DLD1 (cell line): ENCODE data around the gene MIEF1.
"Not testable (repeated sequence)": the region's sequence is repeated elsewhere in the genome, so short reads cannot be mapped to it uniquely, and the experiment has no call there.

Experiments used
- in situ Hi-C: cut with HindIII; loops from 2 replicates; pipeline ENCODE4 v1.10.0; 2017; ENCODE audit warnings: low sequenced_read_pairs

The MIEF1 gene

GRCh38 chr22:39510529-39511149 lies 8.5 kb downstream of the MIEF1 start:
- in situ Hi-C loops = no loop called here

GRCh38 chr22:39511226-39511625 lies 9.1 kb downstream of the MIEF1 start:
- in situ Hi-C loops = no loop called here

GRCh38 chr22:39512026-39512425 lies 9.9 kb downstream of the MIEF1 start:
- in situ Hi-C loops = no loop called here

- in situ Hi-C loops = no loop called here
Observed at GRCh38 chr22:39513791-39514190, 11.7 kb downstream of the MIEF1 start.

GRCh38 chr22:39514373-39514973 lies 12.4 kb downstream of the MIEF1 start:
- in situ Hi-C loops = no loop called here

GRCh38 chr22:39515266-39516050 lies 13.4 kb downstream of the MIEF1 start:
- in situ Hi-C loops = no loop called here

- in situ Hi-C loops = no loop called here
Observed at GRCh38 chr22:39517470-39517869, 15.4 kb downstream of the MIEF1 start.

- in situ Hi-C loops = no loop called here
Observed at GRCh38 chr22:39518144-39518786, 16.2 kb downstream of the MIEF1 start.

- in situ Hi-C loops = no loop called here
Observed at GRCh38 chr22:39518996-39519680, 17.0 kb downstream of the MIEF1 start.

- in situ Hi-C loops = no loop called here
Observed at GRCh38 chr22:39519681-39520225, 17.7 kb downstream of the MIEF1 start.

- in situ Hi-C loops = no loop called here
Observed at GRCh38 chr22:39520226-39521105, 18.4 kb downstream of the MIEF1 start, which contains the start of gene ATF4. TSS of gene ATF4 (plus strand) at chr22:39520562. CDS start at chr22:39521446, 884 bp downstream.

- in situ Hi-C loops = not testable (repeated sequence)
Observed at GRCh38 chr22:39521106-39521885, 19.2 kb downstream of the MIEF1 start.

- in situ Hi-C loops = not testable (repeated sequence)
Observed at GRCh38 chr22:39522091-39522490, 20.0 kb downstream of the MIEF1 start.

- in situ Hi-C loops = no loop called here
Observed at GRCh38 chr22:39522567-39523300, 20.6 kb downstream of the MIEF1 start.

- in situ Hi-C loops = no loop called here
Observed at GRCh38 chr22:39524089-39524752, 22.1 kb downstream of the MIEF1 start.

GRCh38 chr22:39524753-39525657 lies 22.9 kb downstream of the MIEF1 start:
- in situ Hi-C loops = no loop called here

GRCh38 chr22:39525658-39525975 lies 23.5 kb downstream of the MIEF1 start:
- in situ Hi-C loops = no loop called here
